Nephron (organoid): ENCODE data around the gene JAG1.

ENCODE experiments used
- H3K27ac Mint-ChIP-seq, 3 experiments: 2 replicates each; pipeline ENCODE4 v1.8.0; 2020; ENCODE audit warnings: mixed read lengths in 3 of 3, mild to moderate bottlenecking in 2 of 3, moderate library complexity in 1 of 3
- H3K27me3 Mint-ChIP-seq: 2 replicates; pipeline ENCODE4 v1.8.0; 2021; ENCODE audit warnings: low read depth, mild to moderate bottlenecking, moderate library complexity, mixed read lengths
- H3K36me3 Mint-ChIP-seq: 2 replicates; pipeline ENCODE4 v1.8.0; 2020; ENCODE audit warnings: low read depth, mixed read lengths
- H3K4me1 Mint-ChIP-seq: 2 replicates; pipeline ENCODE4 v1.8.0; 2020; ENCODE audit warnings: mixed read lengths
- H3K4me3 Mint-ChIP-seq, 3 experiments: 2 replicates each; pipeline ENCODE4 v1.8.0; 2020; ENCODE audit warnings: mild to moderate bottlenecking in 3 of 3, mixed read lengths in 3 of 3, moderate library complexity in 2 of 3
- H3K9me3 Mint-ChIP-seq: 2 replicates; pipeline ENCODE4 v1.8.0; 2020; ENCODE audit warnings: mixed read lengths
- TF ChIP-seq, protein P1 (sequence below), 3 experiments: fragments of 200-600 bp; sonication (generic); IDR thresholded peaks; one replicate each; pipeline ENCODE4 v1.5.0; 2021; ENCODE audit warnings: antibody characterized with exemption in 3 of 3; ENCODE audit not compliant: unreplicated experiment in 3 of 3

JAG1 gene

DNA sequence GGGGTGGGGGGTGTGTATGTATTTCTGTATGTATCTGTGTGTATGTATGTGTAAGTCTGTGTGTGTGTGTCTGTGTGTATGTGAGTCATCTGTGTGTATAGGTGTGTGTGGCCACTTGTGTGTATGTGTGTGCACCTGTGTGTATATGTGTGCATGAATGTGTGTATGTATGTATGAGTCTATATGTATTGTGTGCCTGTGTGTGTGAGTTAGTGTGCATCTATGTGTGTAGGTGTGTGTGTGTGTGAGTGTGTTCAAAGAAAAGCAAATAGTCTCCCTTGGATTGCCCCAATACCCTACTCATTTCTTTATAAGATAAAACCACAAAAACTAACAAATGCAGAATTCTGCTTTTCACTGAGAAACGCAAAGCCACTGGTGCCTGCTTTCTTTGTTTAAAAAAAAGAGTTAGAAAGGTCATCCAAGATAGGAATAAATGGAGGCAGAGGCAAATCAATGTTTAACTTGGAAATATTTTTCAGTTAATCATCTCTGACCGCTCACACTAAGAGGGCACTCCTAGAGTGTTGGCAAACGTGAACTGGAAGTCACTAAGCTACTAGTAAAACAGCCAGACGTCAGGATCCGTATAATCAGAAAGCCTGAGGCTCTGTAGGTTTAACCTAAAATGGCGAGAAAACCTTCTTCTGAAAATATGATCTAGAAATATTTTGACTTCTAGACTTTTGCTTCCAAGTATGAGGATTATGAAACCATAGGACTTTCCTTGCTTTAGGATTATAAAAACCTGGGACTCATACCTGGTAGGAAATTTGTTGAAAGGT, 37.4 kb upstream of the JAG1 start:
- Mint-ChIP-seq H3K4me1 (peaks cover 16% of the 10 kb centered on the region), H3K27ac (peak overlapping the region; percentile 76 to 92 (median 84)), H3K27me3 (no peaks in the 10 kb centered on the region), H3K4me3 (peak overlapping the region in 2 of 3 experiments; percentile 28 to 33), H3K9me3 (no peaks in the 10 kb centered on the region), H3K36me3 (no peaks in the 10 kb centered on the region)
- TF ChIP-seq, protein P1, sequence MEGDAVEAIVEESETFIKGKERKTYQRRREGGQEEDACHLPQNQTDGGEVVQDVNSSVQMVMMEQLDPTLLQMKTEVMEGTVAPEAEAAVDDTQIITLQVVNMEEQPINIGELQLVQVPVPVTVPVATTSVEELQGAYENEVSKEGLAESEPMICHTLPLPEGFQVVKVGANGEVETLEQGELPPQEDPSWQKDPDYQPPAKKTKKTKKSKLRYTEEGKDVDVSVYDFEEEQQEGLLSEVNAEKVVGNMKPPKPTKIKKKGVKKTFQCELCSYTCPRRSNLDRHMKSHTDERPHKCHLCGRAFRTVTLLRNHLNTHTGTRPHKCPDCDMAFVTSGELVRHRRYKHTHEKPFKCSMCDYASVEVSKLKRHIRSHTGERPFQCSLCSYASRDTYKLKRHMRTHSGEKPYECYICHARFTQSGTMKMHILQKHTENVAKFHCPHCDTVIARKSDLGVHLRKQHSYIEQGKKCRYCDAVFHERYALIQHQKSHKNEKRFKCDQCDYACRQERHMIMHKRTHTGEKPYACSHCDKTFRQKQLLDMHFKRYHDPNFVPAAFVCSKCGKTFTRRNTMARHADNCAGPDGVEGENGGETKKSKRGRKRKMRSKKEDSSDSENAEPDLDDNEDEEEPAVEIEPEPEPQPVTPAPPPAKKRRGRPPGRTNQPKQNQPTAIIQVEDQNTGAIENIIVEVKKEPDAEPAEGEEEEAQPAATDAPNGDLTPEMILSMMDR (IDR thresholded peaks at IDR 0.05; ENCODE audit: unreplicated experiment in 3 of 3) = no peak

DNA sequence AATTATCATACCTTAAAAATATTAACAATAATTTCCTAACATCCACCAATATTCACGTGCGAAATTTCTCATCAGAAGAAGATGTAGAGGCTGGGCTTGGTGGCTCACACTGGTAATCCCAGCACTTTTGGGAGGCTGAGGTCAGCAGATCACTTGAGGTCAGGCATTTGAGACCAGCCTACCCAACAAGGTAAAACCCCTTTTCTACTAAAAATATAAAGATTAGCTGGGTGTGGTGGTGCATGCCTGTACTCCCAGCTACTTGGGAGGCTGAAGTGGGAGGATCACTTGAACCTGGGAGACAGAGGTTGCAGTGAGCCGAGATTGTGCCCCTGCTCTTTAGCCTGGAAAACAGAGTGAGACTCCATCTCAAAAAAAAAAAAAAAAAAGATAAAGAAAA, 36.1 kb upstream of the JAG1 start:
- no peak overlapping the region for H3K4me3 Mint-ChIP-seq
- no peaks in the 10 kb centered on the region for H3K36me3 Mint-ChIP-seq
- peaks cover 12% of the 10 kb centered on the region for H3K4me1 Mint-ChIP-seq
- no peaks in the 10 kb centered on the region for H3K27me3 Mint-ChIP-seq
- H3K27ac Mint-ChIP-seq = peak overlapping the region in 1 of 3 experiments; percentile 93
- TF ChIP-seq, protein P1 (IDR thresholded peaks at IDR 0.05; ENCODE audit: unreplicated experiment in 3 of 3) = no peak
- no peaks in the 10 kb centered on the region for H3K9me3 Mint-ChIP-seq

DNA sequence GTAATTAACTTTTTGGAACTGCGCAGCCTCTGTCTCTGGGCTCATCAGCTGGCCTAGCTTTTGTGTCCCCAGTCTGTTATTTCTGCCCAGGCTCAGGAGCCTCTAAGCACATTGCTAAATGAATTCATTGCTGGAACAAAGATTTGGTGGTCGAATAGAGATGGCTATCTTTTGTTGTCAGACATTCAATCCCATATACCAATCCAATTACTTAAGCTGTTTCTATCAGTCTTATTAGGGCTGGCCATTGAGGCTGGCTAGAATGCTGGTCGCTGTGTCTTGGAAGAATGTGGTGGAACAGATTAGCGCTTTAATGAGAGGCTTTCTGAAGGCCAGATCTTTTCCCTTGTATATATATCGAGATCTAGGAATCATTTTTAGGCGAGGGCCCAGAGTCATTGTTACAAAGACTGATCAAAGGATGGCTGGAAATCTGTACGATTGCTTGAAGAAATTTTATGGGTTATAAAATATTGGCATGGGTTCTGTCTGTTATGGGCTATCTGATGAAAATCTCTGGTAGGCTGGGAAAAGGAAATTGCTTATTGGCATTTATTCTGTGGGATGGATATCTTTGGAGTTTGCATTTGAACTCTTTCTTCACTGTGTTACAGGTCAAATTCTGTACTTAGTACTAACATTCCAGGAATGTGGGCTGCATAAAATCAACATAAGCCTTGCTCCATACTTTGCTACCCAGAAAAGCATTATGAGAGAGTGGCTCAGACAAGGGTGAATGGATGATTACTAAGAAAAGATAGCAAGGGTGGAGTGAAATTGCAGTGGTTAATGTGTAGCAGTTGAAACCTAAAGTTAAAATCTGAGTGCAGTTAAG, 34.8 kb upstream of the JAG1 start:
- no peak overlapping the region for H3K4me3 Mint-ChIP-seq
- H3K36me3 Mint-ChIP-seq = no peaks in the 10 kb centered on the region

DNA sequence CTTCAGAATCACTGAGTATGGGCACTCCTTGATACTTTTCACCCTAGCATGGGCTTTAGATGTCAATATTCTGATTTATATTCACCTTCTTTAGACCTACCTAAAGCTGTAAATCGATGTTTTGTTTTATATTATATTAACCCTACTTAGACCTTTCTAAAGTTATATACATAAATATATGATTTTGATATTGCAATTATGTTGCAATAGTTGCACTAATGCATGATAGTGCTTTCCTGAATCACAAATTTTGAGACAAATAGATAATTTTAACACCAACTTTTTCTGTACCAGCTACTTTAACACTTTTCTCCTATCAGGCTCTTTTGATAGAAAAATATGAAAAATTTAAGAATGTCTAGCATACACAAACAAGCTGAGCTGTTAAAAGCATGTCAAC, 34.0 kb upstream of the JAG1 start:
- Mint-ChIP-seq H3K36me3 (no peaks in the 10 kb centered on the region), H3K4me1 (peaks cover 12% of the 10 kb centered on the region), H3K9me3 (peaks cover 6% of the 10 kb centered on the region), H3K27ac (peak overlapping the region; percentile 82 to 93 (median 83)), H3K27me3 (no peaks in the 10 kb centered on the region), H3K4me3 (no peak overlapping the region)
- TF ChIP-seq, protein P1 (IDR thresholded peaks at IDR 0.05; ENCODE audit: unreplicated experiment in 3 of 3) = no peak

More for the DNA sequence above, 34.8 kb upstream of the JAG1 start:
- peaks cover 3% of the 10 kb centered on the region for H3K9me3 Mint-ChIP-seq
- H3K27me3 Mint-ChIP-seq = no peaks in the 10 kb centered on the region
- peak overlapping the region; percentile 82 to 93 (median 83) for H3K27ac Mint-ChIP-seq
- peaks cover 12% of the 10 kb centered on the region for H3K4me1 Mint-ChIP-seq
- TF ChIP-seq, protein P1 (IDR thresholded peaks at IDR 0.05; ENCODE audit: unreplicated experiment in 3 of 3) = no peak

DNA sequence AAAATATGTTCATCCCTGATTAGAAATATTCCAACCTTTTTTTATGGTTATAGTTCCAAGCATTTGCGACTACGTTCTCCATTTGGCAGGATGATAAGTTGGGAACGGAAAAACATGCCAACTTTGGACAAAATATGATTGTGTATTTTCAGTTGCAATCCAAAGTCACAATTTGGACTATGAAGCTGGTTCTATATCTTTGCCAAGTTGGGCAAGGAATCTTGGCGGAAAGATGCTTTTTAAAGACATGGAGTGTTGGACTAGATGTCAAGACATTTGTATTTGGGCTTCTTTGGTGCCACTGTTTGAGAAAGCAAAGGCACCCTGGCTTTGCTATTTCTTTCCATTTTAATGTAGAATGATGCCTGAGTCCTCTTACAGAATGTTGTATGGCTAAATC, 33.3 kb upstream of the JAG1 start:
- Mint-ChIP-seq H3K36me3 (no peaks in the 10 kb centered on the region), H3K4me1 (peaks cover 12% of the 10 kb centered on the region), H3K9me3 (peaks cover 6% of the 10 kb centered on the region), H3K27ac (no peak overlapping the region), H3K4me3 (no peak overlapping the region), H3K27me3 (no peaks in the 10 kb centered on the region)
- TF ChIP-seq, protein P1 (IDR thresholded peaks at IDR 0.05; ENCODE audit: unreplicated experiment in 3 of 3) = no peak
